ENCODE measurements around the gene LMBR1L.
"Not testable (repeated sequence)": the region's sequence is repeated elsewhere in the genome, so short reads cannot be mapped to it uniquely, and the experiment has no call there.

LMBR1L gene

DNA sequence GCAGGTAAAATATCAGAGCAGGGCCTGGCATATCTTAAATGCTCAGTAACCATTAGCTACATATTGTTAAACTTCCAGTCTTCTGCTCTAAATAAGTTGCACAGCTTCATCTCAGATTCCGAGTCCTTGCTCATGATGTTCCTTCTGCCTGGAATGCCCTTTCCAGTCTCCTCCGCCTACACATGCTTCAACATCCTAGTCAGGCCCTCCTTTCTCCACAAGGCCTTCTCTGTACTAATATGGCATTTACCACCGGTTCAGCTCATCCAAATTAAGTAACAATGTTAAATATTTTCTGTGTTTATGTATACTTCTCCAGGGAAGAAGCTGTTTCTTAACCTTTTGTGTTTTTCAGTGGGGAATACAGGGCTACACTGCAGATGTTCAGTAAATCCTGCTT, 24.5 kb downstream of the LMBR1L start:
- no peak for DNase-seq (ENCODE audit: low read depth, low spot score)

DNA sequence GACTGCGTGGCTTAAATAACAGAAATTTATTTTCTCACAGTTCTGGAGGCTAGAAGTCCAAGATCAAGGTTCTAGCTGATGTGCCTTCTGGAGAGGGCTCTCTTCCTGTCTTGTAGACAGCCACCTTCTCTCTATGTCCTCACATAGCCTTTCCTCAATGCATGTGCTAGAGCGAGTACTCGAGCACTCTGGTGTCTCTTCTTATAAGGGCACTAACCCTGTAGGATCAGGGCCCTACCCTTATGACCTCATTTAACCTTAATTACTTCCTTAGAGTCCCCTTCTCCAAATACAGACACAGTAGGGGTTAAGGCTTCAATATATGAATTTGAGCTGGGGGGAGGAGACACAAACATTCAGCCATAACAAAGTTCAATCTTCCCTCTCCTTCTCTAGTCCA, 26.2 kb downstream of the LMBR1L start:
- DNase-seq (ENCODE audit: low read depth, low spot score): no peak

DNA sequence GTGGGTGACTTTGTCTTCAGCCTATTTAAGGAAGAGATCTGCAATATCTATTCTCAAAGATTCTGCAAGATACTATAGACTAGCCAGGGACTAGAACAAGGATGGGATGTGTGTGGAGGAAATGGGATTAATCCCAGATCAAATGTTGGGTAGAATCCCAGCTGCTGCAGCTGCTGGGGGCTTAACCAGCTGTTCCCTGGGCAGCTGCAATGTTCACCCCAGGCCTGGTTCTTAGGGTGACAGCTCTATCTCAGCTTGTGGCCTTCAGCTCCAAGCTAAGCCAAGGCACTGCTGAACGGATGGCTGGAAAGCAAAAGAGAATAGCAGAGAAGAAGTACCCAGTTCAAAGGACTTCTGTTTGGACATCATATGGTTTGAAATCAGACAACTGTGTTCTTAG, 30.9 kb downstream of the LMBR1L start:
- DNase-seq (ENCODE audit: low read depth, low spot score): no peak

DNA sequence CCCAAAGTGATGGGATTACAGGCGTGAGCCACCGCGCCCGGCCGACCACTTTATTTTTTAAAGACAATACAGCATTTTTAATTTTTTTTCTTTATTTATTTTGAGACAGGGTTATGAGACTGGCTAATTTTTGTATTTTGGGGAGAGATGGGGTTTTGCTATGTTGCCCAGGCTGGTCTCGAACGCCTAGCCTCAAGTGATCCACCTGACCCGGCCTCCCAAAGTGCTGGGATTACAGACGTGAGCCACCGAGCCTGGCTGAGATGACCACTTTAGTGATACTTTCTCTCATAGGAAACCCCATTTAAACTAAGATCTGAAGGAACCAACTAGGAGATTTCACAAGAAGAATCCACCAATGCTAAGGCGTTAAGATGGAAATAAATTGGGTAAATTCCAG, 39.7 kb downstream of the LMBR1L start:
- no peak for DNase-seq (ENCODE audit: low read depth, low spot score)

DNA sequence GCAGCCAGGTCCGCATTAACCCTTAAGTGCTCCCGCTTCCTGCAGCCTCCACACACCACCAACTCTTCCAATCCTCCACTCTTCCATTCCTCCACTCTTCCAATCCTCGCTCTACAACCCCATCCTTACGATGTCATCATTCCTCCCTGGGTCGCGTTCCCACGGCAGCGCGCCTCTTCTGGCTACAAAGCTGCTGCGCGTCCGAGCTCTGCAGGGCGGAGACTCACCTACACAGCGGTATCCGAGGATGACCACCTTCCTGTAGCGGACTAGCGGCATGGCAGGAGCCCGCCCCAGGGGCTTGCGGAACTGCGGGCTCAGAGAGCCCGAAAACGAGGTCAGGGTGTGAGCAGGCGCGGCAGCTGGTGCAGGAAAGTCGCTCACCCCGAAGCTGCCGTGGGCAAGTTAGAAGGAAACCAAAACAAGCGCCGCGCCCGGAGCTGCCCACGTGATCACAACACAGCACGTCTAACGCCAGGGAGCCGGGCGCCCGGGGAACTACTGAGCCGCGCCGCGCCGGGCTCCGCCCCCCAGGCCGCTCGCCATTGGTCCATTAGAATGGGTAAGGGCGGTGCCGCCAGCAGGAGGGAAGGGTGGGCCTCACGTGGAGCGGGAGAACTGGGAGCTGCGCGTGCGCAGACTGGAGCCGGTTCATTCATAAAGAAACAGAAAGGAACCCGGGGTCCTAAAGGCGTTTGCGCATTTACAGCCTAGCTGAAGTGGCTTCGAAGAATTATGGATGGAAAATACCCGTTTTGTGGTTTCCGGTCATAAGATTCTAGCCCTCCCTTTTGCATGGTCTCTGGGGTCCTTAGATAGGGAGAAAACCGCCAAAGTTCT, 40.9 kb downstream of the LMBR1L start, which contains the start of gene RHEBL1:
TSS of gene RHEBL1 (minus strand) at position 473 of the 840 bp plus-strand sequence. CDS start at position 279, 194 bp downstream.
- peak; percentile 99 for DNase-seq (ENCODE audit: low read depth, low spot score)

DNA sequence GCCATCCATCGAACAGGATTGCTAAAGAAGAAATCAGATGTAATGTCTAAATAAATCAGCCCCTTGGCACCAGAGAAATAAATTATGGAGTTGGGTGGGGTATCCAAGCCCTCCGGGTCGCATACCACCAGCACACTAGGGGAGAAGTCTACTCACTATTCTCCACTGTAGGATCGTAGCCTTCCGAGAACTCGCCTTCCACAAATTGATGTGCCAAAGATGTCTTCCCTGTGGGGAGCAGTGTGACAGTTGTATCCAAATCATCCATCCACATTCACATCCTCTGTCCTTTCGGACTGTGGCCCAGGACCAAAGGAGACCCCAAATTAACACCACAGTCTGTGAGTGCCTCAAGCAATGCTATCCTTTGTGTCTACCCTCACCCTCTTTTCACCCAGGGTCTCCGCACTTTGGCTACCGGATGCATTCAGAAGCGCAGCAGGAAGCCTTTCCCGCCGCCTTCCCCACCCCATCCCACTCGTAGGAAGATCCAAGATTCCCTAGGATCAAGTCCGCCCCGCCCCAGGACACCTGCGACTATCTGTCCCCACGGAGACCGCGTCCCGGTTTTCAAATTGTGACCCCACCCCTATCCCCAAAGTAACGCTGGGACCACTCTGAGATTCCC, 41.7 kb downstream of the LMBR1L start:
- DNase-seq (ENCODE audit: low read depth, low spot score): no peak

DNA sequence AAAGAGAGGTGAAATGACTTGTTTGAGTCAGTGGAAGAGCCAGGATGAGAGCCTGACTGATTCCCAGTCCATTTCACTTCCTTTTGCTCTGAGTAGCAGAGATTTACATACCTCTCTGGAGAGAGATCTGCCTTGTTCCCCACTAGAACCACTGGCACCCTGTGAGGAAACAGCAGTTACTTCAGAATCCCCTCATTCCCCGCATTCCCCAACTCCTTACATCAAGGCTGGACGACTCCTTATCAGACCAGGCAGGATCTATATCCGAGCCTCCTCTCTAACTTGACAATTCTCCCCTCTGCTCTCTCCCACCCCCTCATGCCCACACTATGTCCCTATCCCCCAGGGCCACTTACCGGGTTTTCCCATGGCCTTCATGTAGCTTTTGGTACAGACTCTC, 44.5 kb downstream of the LMBR1L start:
- no peak for DNase-seq (ENCODE audit: low read depth, low spot score)

DNA sequence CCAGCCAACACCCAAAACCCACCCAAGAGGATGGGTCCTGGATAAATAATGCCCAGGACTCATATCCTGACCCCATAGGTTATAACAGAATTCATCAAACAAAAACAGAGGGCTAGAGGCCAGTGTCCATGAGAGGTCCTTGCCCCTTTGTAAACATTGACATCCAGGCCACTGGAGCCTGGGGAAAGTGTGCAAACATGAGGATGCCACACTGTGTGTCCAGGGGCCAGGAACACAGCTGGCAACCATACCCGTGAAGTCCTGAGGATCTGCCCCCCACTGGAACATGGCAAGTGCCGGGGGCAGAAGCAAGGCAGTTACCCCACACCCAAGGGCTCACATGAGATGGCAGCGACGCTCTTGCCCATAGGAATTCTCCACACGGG, 45.9 kb downstream of the LMBR1L start:
- no peak for DNase-seq (ENCODE audit: low read depth, low spot score)

DNA sequence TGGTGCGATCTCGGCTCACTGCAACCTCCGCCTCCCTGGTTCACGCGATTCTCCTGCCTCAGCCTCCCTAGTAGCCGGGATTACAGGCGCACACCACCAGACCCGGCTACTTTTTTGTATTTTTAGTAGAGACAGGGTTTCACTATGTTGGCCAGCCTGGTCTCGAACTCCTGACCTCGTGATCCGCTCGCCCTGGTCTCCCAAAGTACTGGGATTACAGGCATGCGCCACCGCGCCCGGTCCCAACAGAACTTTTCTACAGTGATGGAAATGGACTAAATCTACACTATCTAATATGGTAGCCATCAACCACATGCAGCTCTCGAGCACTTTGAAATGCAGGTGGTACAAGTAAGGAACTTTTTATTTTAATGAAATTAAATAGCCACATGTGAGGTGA, 48.7 kb downstream of the LMBR1L start:
- DNase-seq (ENCODE audit: low read depth, low spot score): not testable (repeated sequence)

DNA sequence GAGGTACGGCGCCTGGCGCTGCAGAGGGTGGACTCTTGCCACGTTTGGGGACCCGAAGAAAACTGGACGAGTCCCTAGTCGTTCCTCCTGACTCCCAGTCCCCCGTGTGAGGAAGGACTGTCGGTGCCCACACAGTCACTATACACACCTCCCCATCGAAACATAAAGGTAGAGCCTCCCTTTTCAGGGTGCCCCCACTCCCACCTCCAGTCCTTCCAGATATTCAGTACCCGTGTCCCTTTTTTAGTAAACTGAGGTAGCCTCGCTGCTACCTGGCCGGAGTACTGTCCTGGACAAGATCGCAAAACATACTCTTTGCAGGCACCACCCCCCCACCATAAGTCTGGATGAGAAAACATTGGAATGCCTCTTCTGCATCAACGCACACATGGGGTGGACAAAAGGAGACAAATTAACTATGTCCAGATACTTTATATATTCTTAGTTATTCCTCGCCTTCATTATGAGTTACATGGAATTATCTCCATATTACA, 49.4 kb downstream of the LMBR1L start:
- DNase-seq (ENCODE audit: low read depth, low spot score): no peak

DNA sequence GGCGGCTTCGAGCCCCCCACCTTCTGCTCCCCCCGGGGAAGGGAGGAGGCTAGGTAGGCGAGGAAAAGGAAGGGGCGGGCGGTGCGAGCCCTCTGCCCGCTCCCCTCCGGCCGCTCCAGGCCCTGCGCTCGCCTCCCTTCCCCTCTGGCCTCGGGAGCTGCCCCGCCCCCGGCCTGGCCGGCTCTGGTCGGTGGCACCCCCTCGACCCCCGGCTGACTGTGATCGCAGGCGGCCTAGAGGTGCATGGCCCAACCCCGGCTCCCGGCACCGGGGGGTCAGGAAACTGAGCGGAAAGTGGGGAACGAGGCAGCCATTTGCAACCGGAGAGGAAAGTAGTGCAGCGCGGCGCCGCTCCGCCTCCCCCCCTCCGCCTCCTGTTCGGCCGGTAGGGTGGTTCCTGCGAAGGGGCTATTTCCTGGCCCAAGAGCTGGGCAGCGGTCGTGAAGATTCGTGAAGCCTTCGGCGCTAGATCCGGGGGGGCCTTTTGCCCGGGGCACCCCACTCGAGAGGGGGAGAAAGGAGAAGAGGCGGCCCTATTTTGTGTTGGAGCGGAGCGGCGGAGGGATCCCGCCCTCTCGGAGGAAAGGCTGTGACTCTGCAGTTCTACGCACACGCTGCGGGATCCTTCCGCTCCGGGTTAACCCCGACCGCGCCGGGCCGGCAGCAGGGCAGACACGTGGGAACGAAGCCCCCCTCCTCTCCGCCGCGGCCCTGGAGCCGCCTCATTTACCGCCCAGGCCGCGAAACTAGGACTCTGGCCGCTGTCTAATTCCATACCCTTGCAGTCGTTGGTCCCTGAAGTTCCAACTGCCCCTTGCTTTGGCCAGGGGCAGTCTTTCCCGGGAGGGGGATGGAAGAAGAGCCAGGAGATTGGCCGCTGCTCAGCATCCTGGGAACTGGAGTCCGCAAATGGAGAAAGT, 50.1 kb downstream of the LMBR1L start, which contains the start of gene KMT2D:
TSS of gene KMT2D (minus strand) at position 558 of the 920 bp plus-strand sequence. CDS start 5,470 bp downstream, outside the sequence.
- DNase-seq (ENCODE audit: low read depth, low spot score): peak; percentile 98

DNA sequence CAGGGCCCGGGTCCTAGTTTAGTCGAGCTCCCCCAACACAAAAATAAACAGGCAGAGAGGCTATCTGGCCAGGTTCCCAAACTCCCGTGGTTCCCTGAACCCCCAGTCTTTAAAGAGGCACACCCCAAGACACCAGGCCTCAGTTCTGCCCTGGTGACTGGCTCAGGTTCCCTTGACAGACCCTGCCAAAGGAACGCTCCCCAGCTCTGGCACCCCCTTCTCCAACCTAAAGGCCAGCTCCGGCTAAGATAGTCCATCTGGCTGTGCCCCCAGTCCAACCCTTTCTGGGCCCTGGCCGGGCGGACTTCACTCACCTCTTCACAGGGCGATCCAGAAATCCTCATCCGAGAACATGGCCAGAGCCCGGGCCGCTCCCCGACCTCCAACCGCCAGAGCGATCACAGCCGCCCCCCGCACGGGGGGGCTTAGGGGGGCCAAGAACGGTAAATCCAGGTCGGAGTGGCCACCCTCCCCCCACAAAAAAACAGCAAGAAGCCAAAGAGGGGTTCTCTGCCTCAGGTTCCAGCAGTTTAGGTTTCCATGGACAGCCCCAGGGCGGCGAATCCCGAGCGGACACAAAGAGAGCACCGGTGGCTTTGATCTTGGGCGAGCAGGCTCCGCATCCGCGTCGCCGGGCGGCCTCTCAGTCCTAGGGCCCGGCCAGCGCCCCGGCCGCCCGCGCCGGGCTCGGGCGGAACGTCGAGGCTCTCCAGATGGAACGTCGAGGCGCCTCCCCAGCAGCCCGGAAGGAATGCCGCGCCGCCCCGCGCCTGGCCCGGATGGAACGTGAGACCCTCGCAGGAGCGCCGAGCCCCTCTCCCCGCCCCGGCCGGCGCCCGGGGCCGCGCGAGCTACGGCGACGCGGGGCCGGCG, 51.1 kb downstream of the LMBR1L start:
- DNase-seq (ENCODE audit: low read depth, low spot score): peak; percentile 62

DNA sequence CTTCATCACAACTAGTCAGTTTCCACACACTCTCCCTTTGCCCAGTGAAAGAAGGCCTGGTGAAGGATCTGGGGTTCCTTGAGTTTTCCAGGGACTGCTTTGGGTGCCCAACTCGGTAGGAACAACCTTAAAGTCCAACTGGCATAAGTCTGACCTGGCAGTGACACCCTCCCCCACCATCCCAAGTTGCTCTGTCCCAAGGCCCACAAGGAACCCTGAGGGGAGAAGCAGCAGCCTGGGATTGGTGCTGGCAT, 51.7 kb downstream of the LMBR1L start:
- peak; percentile 25 for DNase-seq (ENCODE audit: low read depth, low spot score)

DNA sequence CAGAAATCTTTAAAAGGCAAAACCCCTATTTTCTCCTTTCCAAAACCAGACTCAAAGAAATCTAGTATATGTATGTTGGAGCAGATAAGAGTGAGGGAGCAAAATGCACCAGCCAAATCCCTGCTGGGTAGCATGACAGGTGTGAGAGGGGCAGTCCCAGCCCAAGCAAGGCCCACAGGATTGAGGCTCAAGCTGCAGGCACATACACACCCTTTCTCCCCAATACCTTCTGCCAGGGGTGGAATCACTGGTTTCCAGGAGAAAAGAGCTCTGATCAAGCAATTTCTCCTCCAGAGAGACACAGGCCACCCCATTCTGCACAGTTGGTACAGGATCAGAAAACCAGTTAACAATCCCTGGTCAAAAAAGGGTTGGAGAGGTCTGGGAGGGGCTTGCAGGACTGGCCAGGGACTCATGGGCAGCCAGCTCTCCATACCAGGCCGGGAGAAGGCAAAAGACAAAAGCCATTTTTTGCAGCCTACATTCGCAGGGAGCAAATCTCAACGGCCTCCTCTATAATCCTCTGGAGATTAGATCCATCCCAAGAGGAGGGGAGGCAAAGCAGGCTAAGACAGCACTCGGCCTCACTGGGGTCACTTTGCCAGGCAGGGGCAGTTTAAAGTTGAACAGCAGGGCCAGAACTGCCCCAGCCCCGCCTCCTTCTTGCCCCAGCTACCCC, 52.1 kb downstream of the LMBR1L start:
- DNase-seq (ENCODE audit: low read depth, low spot score): no peak

DNA sequence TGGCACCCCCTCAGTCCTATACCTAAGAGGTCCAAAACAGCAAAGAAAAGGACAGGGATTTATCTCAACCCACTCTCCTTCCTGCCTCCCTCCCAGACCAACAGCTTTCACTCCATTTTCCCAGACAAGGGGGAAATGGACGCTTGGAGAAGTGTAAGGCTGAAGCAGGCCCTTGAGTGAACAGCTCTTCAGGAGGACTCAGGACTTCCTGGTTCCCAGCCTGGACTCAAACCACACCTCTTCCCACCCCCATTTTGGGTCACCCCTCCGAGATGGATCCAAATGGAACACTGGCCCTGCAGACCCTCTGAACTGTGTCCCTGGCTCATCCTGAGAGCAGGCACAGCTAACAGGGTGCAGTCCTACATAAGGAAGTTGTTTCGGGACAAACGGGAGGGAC, 52.8 kb downstream of the LMBR1L start:
- DNase-seq (ENCODE audit: low read depth, low spot score): no peak

DNA sequence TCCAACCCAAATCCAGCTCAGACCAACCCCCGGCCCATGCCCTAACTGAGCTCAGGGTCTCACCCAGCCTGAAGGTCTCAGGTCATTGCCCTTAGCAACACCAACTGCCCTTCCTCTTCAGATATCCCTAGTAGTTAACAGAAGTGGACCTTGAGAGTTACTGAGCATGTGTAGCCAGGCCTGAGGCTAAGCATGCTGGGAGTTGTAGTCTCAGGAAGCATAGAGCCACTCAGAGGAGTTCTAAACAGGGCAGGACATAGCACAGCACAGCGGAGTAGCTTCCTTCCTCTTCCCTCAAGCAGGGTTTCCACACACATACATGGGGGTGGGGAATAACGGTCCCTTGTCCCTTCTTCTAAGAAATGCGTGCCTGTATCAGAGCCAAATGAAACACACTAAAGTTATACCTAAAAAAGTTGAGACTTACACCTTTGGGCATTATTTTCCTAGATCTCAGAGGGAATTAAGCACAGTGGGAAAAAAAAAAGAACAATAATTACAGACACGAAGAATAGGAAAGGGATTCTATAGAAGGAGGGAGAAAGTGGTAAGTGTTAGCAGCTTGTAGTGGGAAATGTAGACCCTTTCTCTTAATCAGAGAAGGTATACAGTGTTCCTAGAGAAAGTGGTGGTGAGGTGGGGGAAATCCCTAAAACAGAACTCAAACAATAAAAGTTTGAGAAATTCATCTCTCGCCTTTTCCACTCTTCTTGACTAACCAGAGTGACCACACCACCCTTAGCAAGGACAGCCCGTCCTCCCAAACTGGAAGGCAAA, 54.5 kb downstream of the LMBR1L start:
- peak; percentile 71 for DNase-seq (ENCODE audit: low read depth, low spot score)

DNA sequence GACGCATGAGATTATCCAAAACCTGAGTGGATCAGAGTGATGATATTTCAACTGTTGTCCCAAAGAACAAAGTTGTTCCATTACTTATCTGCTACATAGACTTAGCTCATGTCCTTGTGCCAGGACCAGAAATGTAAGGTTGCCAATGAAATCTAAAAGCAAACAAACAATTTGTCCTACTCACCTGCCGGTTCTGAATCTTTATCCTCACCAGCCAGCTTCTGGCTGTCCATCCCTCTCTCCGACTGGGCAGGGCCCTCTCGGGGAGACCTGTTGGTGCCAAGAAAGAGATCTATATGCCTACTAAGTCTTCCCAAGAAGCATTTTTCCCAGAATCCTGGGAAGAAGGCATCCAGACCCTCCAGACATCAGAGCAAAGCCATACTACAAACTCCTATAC, 55.6 kb downstream of the LMBR1L start:
- DNase-seq (ENCODE audit: low read depth, low spot score): no peak

DNA sequence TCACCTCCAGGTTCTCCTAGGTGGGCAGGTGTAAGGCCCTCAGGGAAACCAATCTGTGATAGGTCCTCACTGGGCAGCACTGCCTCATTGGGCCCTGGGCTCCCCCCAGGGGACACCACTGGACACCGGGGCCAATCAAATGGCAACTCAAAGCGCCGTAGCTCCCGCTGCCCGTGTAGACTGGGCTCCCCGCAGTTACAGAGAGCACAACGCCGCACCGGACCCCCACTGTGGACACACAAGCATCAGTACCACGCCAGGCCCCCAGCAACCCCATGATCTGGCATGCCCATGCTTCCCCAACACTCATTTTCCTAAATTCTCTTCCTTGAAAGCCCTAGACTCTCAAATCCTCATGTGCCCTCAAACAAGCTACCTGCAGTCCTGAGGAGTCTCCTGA, 56.1 kb downstream of the LMBR1L start:
- no peak for DNase-seq (ENCODE audit: low read depth, low spot score)

DNA sequence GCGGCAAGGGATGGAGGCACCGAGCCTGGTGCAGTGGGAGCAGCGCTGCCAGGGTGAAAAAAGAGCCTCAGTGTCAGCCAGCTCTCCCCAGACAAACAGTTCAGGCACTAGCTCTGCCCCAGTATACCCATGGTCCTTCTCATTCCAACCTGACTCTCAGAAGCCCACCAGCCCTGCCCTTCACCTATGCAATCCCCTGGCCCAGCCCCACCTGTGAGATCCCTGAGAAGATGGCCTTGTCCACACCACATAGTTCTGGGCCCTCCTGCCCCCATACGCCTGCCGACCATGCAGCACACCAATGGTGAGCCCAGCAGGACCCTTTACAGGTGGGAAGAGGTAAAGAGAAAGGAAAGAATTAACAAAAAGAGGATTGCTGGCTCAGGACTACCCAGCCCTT, 56.6 kb downstream of the LMBR1L start:
- DNase-seq (ENCODE audit: low read depth, low spot score): no peak

All from astrocyte of the hippocampus (primary cell).